NCI-H748 (cell line): ENCODE results near the gene ZBTB46.
"Not testable (repeated sequence)": the region's sequence is repeated elsewhere in the genome, so short reads cannot be mapped to it uniquely, and the experiment has no call there.

Source experiments
- DNase-seq: peaks from one replicate; lab custom pipeline; 2025; ENCODE audit not compliant: unreplicated experiment; lab: John Stamatoyannopoulos, UW

Gene ZBTB46

GRCh38 chr20:63737695-63737944, 93.4 kb downstream of the ZBTB46 start:
- no peak for DNase-seq

- DNase-seq, result peak; percentile 14
These were observed 94.0 kb downstream of the ZBTB46 start for GRCh38 chr20:63736893-63737694.

DNA sequence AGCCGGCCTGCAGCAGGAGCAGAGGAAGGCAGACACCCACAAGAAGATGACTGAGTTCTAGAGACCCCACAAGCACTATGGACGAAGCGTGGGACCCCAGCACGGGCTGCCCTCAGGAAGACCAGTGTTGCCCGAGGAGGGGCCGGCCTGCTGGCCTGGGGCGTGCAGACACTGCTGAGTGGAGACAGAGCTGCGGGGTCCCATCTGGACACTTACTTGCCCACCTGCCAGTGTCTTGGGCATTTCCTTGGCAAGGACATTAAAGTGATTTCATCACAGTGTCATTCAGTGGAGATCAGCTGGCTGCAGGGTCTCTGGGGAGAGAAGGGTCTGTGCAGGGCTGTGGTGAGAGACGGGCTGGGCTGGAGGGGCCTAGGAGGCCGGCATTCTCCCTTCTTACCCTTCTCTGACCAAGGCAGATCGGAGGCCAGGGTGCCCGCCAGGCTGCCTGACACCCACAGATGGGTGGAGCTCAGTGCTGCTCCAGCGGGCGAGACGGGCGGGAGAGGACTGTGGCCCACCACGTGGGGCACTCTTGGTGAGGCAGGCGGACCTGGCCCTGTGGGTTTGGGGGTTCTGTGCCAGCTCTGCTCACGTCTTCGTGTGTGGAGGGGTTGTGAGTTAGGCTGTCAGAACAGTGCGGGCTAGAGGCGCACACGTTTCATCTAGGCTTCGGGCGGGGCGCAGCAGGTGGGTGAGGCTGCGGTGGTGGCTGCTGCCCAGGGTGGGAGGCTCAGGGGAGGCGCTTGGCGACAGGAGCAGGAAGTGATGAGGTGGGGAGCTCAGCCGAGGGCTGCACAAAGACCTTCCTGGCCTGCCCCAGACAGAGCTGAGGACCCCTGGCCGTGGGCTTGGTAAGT, 95.0 kb downstream of the ZBTB46 start, which contains the start of gene LIME1:
Gene LIME1, plus strand, starts transcription at position 806 of the 860 bp plus-strand sequence. CDS start 886 bp downstream, outside the sequence.
- no peak for DNase-seq

DNA sequence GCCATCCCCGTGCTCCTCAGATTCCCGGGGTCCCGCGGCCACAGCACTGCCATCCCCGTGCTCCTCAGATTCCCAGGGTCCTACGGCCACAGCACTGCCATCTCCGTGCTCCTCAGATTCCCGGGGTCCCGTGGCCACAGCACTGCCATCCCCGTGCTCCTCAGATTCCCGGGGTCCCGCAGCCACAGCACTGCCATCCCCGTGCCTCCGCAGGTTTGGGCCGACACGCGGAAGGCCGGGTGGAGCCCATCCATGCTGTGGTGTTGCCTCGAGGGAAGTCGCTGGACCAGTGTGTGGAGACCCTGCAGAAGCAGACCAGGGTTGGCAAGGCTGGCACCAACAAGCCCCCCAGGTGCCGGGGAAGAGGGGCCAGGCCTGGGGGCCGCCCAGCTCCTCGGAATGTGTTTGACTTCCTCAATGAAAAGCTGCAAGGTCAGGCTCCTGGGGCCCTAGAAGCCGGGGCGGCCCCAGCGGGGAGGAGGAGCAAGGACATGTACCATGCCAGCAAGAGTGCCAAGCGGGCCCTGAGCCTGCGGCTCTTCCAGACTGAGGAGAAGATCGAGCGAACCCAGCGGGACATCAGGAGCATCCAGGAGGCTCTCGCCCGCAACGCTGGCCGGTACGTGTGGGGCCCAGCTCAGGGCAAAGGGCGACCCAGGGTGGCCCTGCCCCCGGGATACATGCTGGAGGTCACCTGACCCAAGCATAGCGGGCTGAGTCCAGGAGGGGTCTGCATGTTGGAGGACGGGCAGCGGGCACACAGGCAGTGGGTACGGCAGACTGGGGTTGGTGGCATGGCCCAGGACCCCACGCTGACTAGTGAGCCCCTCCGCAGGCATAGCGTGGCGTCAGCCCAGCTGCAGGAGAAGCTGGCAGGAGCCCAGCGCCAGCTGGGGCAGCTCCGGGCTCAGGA, 95.9 kb downstream of the ZBTB46 start:
- DNase-seq, result no peak

DNA sequence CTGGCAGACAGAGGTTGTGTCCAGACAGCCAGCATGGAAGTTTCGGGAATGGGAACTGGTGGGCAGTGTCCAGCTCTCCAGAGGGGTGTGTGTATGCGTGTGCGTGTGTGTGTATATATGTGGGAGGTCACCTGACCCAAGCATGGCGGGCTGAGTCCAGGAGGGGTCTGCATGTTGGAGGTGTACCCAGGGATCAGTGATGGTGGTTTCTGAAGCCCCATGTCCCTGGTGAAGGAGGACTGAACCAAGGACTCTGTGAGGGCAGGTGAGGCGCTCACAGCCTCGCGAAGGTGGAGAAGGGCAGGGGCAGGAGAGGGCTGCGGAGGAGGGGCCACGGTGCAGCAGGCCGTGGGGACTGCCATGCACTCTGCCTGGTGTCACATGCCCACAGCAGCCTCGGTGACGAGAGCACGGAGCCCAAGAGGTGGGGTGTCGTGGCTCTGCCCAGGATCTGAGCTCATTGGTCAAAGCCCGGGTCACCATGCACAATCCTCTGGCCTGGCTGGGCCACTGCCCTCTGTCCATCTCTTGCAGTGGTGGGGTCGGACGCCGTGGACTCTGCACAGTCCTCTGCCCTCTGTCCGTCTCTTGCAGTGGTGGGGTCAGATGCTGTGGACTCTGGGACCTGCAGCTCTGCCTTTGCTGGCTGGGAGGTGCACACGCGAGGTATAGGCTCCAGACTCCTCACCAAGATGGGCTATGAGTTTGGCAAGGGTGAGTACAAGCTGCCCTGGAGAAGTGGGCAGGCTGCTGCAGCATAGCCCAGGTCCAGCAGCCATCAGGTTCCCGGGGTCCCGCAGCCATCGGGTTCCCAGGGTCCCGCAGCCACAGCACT, 96.7 kb downstream of the ZBTB46 start:
- no peak for DNase-seq

DNA sequence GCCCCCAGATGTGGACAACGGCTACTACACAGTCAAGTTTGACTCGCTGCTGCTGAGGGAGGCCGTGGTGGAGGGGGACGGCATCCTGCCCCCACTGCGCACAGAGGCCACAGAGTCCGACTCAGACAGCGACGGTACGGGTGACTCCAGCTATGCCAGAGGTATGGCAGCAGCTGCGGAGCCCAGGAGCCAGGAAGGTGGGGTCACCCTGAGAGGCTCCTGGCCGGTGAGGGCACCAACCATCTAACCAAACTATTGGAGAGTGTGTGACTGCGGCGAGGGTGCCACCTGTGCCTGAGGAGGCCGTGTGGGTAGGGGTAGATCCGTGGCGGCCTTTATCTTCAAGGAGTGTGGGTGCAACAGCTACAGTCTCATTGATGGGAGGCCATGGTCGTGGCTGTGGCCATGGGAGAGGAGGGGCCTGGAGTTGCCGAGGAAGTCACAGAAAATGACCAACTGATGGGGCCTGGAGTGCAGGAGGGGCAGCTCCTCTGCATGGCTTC, 97.4 kb downstream of the ZBTB46 start:
- DNase-seq, result no peak

DNA sequence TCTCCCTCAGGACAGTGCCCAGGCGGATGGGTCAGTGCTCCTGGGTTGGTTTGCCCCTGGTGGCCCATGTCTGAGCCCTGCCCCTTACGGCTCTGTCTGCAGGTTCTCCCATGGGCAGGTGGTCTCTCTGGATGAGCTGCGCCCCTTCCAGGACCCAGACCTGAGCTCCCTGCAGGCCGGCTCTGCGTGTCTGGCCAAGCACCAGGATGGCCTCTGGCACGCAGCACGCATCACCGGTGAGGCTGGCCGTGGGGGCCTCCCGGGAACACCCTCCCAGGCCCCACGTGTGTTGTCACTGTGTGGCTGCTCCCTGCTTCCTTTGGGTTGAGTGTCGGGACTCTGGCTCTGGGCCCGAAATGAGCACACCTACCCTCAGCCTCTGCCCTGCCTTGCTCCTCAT, 97.9 kb downstream of the ZBTB46 start:
- no peak for DNase-seq

GRCh38 chr20:63732118-63733095, 98.7 kb downstream of the ZBTB46 start:
- no peak for DNase-seq

GRCh38 chr20:63731410-63731809, 99.7 kb downstream of the ZBTB46 start:
- DNase-seq, result no peak

- DNase-seq, result not testable (repeated sequence)
These were observed 100.8 kb downstream of the ZBTB46 start for GRCh38 chr20:63730189-63730733.

GRCh38 chr20:63722967-63723622, 108.0 kb downstream of the ZBTB46 start:
- not testable (repeated sequence) for DNase-seq

- no peak for DNase-seq
These were observed 112.1 kb downstream of the ZBTB46 start for GRCh38 chr20:63718996-63719395.

DNA sequence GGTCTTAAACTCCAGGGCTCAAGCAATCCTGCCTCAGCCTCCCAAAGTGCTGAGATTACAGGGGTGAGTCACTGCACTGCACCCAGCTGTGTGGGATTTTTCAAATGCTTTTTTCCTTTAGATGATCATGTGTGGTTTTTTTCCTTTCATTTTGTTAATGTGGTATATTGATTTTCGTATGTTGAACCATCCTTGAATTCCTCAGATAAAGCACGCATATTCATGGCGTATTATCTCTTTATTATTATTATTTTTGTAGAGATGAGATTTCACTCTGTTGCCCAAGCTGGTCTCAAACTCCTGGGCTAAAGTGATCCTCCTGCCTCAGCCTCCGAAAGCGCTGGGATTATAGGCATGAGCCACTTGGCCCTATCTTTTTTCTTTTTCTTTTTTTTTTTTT, 116.2 kb downstream of the ZBTB46 start:
- no peak for DNase-seq

GRCh38 chr20:63712191-63712590, 118.9 kb downstream of the ZBTB46 start:
- DNase-seq, result no peak

- DNase-seq, result no peak
These were observed 119.9 kb downstream of the ZBTB46 start for GRCh38 chr20:63711085-63711645.

DNA sequence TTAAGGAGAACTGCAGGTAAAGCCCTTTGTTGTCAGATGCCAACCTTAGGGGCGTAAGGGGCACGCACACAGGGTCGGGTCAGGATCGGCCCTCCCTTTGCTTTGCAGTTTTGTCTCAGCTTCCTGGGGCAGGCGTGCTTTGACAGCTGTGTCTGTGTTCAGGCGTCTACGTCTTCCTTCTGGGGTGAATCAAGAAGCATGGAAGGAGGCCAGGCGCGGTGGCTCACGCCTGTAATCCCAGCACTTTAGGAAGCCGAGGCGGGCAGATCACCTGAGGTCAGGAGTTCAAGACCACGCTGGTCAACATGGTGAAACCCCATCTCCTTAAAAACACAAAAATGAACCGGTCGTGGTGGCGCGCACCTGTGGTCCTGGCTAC, 121.9 kb downstream of the ZBTB46 start:
- no peak for DNase-seq

GRCh38 chr20:63708301-63709148, 122.5 kb downstream of the ZBTB46 start:
- peak; percentile 14 for DNase-seq
